H9 (cell line): ENCODE data around the gene HPCAL1. TPM values are rescaled to one million over a fixed set of nuclear protein-coding genes. Genes with fewer than 3 reads are reported as not detected.

Experiments
- DNase-seq: peaks from one replicate; pipeline ENCODE4 v3.0.0-alpha.2; 2017
- H2AFZ ChIP-seq: one replicate; pipeline ENCODE4 v1.6.1; 2013; ENCODE audit warnings: mild to moderate bottlenecking, low read length, control low read depth, moderate library complexity
- H2AK5ac ChIP-seq: 2 replicates; pipeline ENCODE4 v1.6.1; 2013; ENCODE audit warnings: low read length, control low read depth, mixed read lengths; ENCODE audit not compliant: insufficient read length
- H2BK120ac ChIP-seq: one replicate; pipeline ENCODE4 v1.6.1; 2013; ENCODE audit warnings: low read depth, mild to moderate bottlenecking, low read length, control low read depth, inconsistent platforms; ENCODE audit not compliant: poor library complexity, severe bottlenecking
- H2BK12ac ChIP-seq: 2 replicates; pipeline ENCODE4 v1.6.1; 2013; ENCODE audit warnings: low read length, control low read depth, mixed read lengths, low read depth; ENCODE audit not compliant: insufficient read length
- H2BK15ac ChIP-seq: 2 replicates; pipeline ENCODE4 v1.6.1; 2013; ENCODE audit warnings: low read depth, low read length, control low read depth
- H2BK20ac ChIP-seq: one replicate; pipeline ENCODE4 v1.6.1; 2013; ENCODE audit warnings: low read depth, mild to moderate bottlenecking, low read length, control low read depth, inconsistent platforms; ENCODE audit not compliant: poor library complexity, severe bottlenecking
- H2BK5ac ChIP-seq: 2 replicates; pipeline ENCODE4 v1.6.1; 2013; ENCODE audit warnings: low read length, control low read depth, mixed read lengths; ENCODE audit not compliant: insufficient read length
- H3K14ac ChIP-seq: 2 replicates; pipeline ENCODE4 v1.6.1; 2013; ENCODE audit warnings: low read length, control low read depth; ENCODE audit not compliant: insufficient read depth
- H3K18ac ChIP-seq: 2 replicates; pipeline ENCODE4 v1.6.1; 2013; ENCODE audit warnings: low read depth, mild to moderate bottlenecking, mixed read lengths, low read length, control low read depth; ENCODE audit not compliant: insufficient read length
- H3K23ac ChIP-seq: 2 replicates; pipeline ENCODE4 v1.6.1; 2013; ENCODE audit warnings: low read length, control low read depth, mixed read lengths, low read depth; ENCODE audit not compliant: insufficient read length
- H3K23me2 ChIP-seq: 2 replicates; pipeline ENCODE4 v1.6.1; 2013; ENCODE audit warnings: low read depth, mild to moderate bottlenecking, mixed read lengths, low read length, control low read depth; ENCODE audit not compliant: insufficient read length, poor library complexity, severe bottlenecking
- H3K27ac ChIP-seq: 2 replicates; pipeline ENCODE4 v1.5.1; 2013; ENCODE audit warnings: low read length, control low read depth, mixed read lengths, low read depth; ENCODE audit not compliant: insufficient read length
- H3K27me3 ChIP-seq: 2 replicates; pipeline ENCODE4 v1.6.1; 2013; ENCODE audit warnings: low read length, control low read depth, inconsistent platforms; ENCODE audit not compliant: insufficient read depth
- H3K4ac ChIP-seq: 2 replicates; pipeline ENCODE4 v1.6.1; 2013; ENCODE audit warnings: low read depth, mild to moderate bottlenecking, control low read depth, inconsistent platforms, low read length, moderate library complexity
- H3K4me1 ChIP-seq: 2 replicates; pipeline ENCODE4 v1.6.1; 2013; ENCODE audit warnings: low read length, control low read depth, inconsistent platforms; ENCODE audit not compliant: insufficient read depth
- H3K4me2 ChIP-seq: 2 replicates; pipeline ENCODE4 v1.6.1; 2013; ENCODE audit warnings: low read length, control low read depth, mixed read lengths; ENCODE audit not compliant: insufficient read length, insufficient read depth
- H3K56ac ChIP-seq: 2 replicates; pipeline ENCODE4 v1.6.1; 2013; ENCODE audit warnings: low read depth, mild to moderate bottlenecking, mixed read lengths, low read length, control low read depth; ENCODE audit not compliant: insufficient read length
- H3K79me1 ChIP-seq: 2 replicates; pipeline ENCODE4 v1.6.1; 2013; ENCODE audit warnings: low read depth, mild to moderate bottlenecking, moderate library complexity, low read length, control low read depth, inconsistent platforms; ENCODE audit not compliant: insufficient read depth, poor library complexity, severe bottlenecking
- H3K79me2 ChIP-seq: 2 replicates; pipeline ENCODE4 v1.6.1; 2013; ENCODE audit warnings: low read length, control low read depth, inconsistent platforms; ENCODE audit not compliant: insufficient read depth
- H3K9ac ChIP-seq: 2 replicates; pipeline ENCODE4 v1.6.1; 2013; ENCODE audit warnings: low read length, control low read depth, mixed read lengths; ENCODE audit not compliant: insufficient read length; ENCODE audit errors: extremely low read depth
- H3K9me3 ChIP-seq: one replicate; pipeline ENCODE4 v1.6.1; 2013; ENCODE audit warnings: low read depth, low read length, inconsistent platforms; ENCODE audit not compliant: control insufficient read depth
- H3T11ph ChIP-seq: one replicate; pipeline ENCODE4 v1.6.1; 2013; ENCODE audit warnings: mild to moderate bottlenecking, low read length, control low read depth, inconsistent platforms
- H4K20me1 ChIP-seq: one replicate; pipeline ENCODE4 v1.6.1; 2013; ENCODE audit not compliant: control insufficient read depth, insufficient read length, insufficient read depth
- H4K5ac ChIP-seq: 2 replicates; pipeline ENCODE4 v1.6.1; 2013; ENCODE audit warnings: low read depth, mild to moderate bottlenecking, mixed read lengths, low read length, control low read depth; ENCODE audit not compliant: insufficient read length
- H4K8ac ChIP-seq: replicated peaks from 2 replicates; pipeline ENCODE4 v1.6.1; 2013; ENCODE audit warnings: low read length, control low read depth, mixed read lengths, low read depth; ENCODE audit not compliant: insufficient read length
- H4K91ac ChIP-seq: 2 replicates; pipeline ENCODE4 v1.6.1; 2013; ENCODE audit warnings: low read depth, mild to moderate bottlenecking, moderate library complexity, mixed read lengths, low read length, control low read depth; ENCODE audit not compliant: insufficient read length
- H3K27ac Mint-ChIP-seq, 3 experiments: 2 replicates in 2 of 3; 3 replicates in 1 of 3; pipeline ENCODE4 v1.8.0; 2020 to 2021; ENCODE audit warnings: mixed read lengths in 3 of 3, mild to moderate bottlenecking in 1 of 3, moderate library complexity in 1 of 3
- H3K27me3 Mint-ChIP-seq: 2 replicates; pipeline ENCODE4 v1.8.0; 2021; ENCODE audit warnings: low read depth, mild to moderate bottlenecking, moderate library complexity, mixed read lengths
- H3K36me3 Mint-ChIP-seq, 3 experiments: 2 replicates in 2 of 3; 3 replicates in 1 of 3; pipeline ENCODE4 v1.8.0; 2020 to 2021; ENCODE audit warnings: low read depth in 3 of 3, mixed read lengths in 3 of 3; ENCODE audit not compliant: insufficient read depth in 1 of 3
- H3K4me1 Mint-ChIP-seq, 2 experiments: 2 replicates each; pipeline ENCODE4 v1.8.0; 2020; ENCODE audit warnings: mixed read lengths in 2 of 2
- H3K4me3 Mint-ChIP-seq, 2 experiments: 2 replicates in 1 of 2; 3 replicates in 1 of 2; pipeline ENCODE4 v1.8.0; 2020 to 2021; ENCODE audit warnings: mild to moderate bottlenecking in 2 of 2, mixed read lengths in 2 of 2, moderate library complexity in 1 of 2
- H3K9me3 Mint-ChIP-seq, 2 experiments: 2 replicates in 1 of 2; 3 replicates in 1 of 2; pipeline ENCODE4 v1.8.0; 2020; ENCODE audit warnings: mild to moderate bottlenecking in 2 of 2, mixed read lengths in 2 of 2, moderate library complexity in 1 of 2
- CTCF ChIP-seq: fragments of 200-600 bp; sonication (generic); conservative IDR thresholded peaks from 3 replicates; pipeline ENCODE4 v1.8.0; 2021; ENCODE audit warnings: antibody characterized with exemption, mild to moderate bottlenecking
- WGBS: extraction: QIAGEN DNeasy Blood & Tissue Kit; methylation state at CpG from one replicate; pipeline ENCODE4 v1.1.7; 2013; ENCODE audit warnings: missing lambda C conversion rate, low lambda C conversion rate, mixed read lengths; ENCODE audit not compliant: insufficient read length; ENCODE audit errors: extremely low coverage; 5-methylcytosine and 5-hydroxymethylcytosine counted together
- total RNA-seq: library from RNA; stranded (reverse); gene quantifications from 2 replicates; pipeline ENCODE4 v1.2.1, GENCODE V29; 2021

Gene HPCAL1
- total RNA-seq, 1 experiment from 2014 or later: 4.7 TPM

- Histone ChIP-seq H3K14ac (no peak overlapping the region), H3K9me3 (no peaks in the 10 kb centered on the region), H2AFZ (no peak overlapping the region), H2BK20ac (no peak overlapping the region), H2BK15ac (no peak overlapping the region), H3K9ac (no peak overlapping the region), H3K4me2 (no peak overlapping the region), H2BK120ac (no peak overlapping the region), H3K79me2 (no peaks in the 10 kb centered on the region), H3K27ac (no peak overlapping the region), H3K18ac (no peak overlapping the region), H2BK5ac (no peak overlapping the region), H3K4ac (no peak overlapping the region), H4K8ac (no peak overlapping the region), H3T11ph (no peak overlapping the region), H2BK12ac (no peak overlapping the region), H3K56ac (no peak overlapping the region), H4K91ac (no peak overlapping the region), H3K79me1 (no peaks in the 10 kb centered on the region), H3K4me1 (no peaks in the 10 kb centered on the region), H2AK5ac (no peak overlapping the region), H3K27me3 (peaks cover 2% of the 10 kb centered on the region; the same call in 1 of the 2 replicates), H3K23ac (no peak overlapping the region), H4K20me1 (no peaks in the 10 kb centered on the region), H3K23me2 (peaks cover 5% of the 10 kb centered on the region), H4K5ac (no peak overlapping the region)
- Mint-ChIP-seq H3K9me3 (no peaks in the 10 kb centered on the region), H3K4me1 (peaks cover 7 to 9% of the 10 kb centered on the region in 2 experiments), H3K4me3 (no peak overlapping the region), H3K27me3 (peaks cover 29% of the 10 kb centered on the region), H3K27ac (no peak overlapping the region), H3K36me3 (no peaks in the 10 kb centered on the region)
- no peak for TF ChIP-seq CTCF
- DNase-seq: no peak
- no CpG with 5 or more reads among the region's 14 CpGs for WGBS
These were observed 7.7 kb downstream of the HPCAL1 start for GRCh38 chr2:10310309-10310888.
